Karpas-422 (cell line): ENCODE data around the gene ZNF496. TPM values are rescaled to one million over a fixed set of nuclear protein-coding genes. Genes with fewer than 3 reads are reported as not detected.

Experiments used
- DNase-seq: peaks from one replicate; pipeline ENCODE4 v3.0.0-alpha.2; 2015
- H2AFZ ChIP-seq: fragments of 200-600 bp; sonication (generic); 2 replicates; pipeline ENCODE4 v1.6.1; 2014; ENCODE audit warnings: antibody characterized with exemption, low read length, mixed read lengths
- H3K27ac ChIP-seq: fragments of 200-600 bp; sonication (generic); 2 replicates; pipeline ENCODE4 v1.5.1; 2014; ENCODE audit warnings: mild to moderate bottlenecking, low read length, moderate library complexity
- H3K27me3 ChIP-seq: fragments of 200-600 bp; sonication (generic); 2 replicates; pipeline ENCODE4 v1.6.1; 2014; ENCODE audit warnings: low read length, mixed read lengths
- H3K36me3 ChIP-seq: fragments of 200-600 bp; sonication (generic); 2 replicates; pipeline ENCODE4 v1.6.1; 2014; ENCODE audit warnings: low read length, mixed read lengths; ENCODE audit not compliant: insufficient read depth
- H3K4me1 ChIP-seq: fragments of 200-600 bp; sonication (generic); 2 replicates; pipeline ENCODE4 v1.6.1; 2014; ENCODE audit warnings: mild to moderate bottlenecking, low read length, mixed read lengths
- H3K4me2 ChIP-seq: fragments of 200-600 bp; sonication (generic); 2 replicates; pipeline ENCODE4 v1.6.1; 2014; ENCODE audit warnings: low read length, low read depth, mild to moderate bottlenecking; ENCODE audit not compliant: poor library complexity, severe bottlenecking
- H3K4me3 ChIP-seq: fragments of 200-600 bp; sonication (generic); 2 replicates; pipeline ENCODE4 v1.5.1; 2014; ENCODE audit warnings: mild to moderate bottlenecking, antibody characterized with exemption, low read length, mixed read lengths
- H3K79me2 ChIP-seq: fragments of 200-600 bp; sonication (generic); 2 replicates; pipeline ENCODE4 v1.6.1; 2014; ENCODE audit warnings: mild to moderate bottlenecking, low read length, mixed read lengths
- H3K9ac ChIP-seq: fragments of 200-600 bp; sonication (generic); 2 replicates; pipeline ENCODE4 v1.6.0; 2014; ENCODE audit warnings: low read length
- H3K9me2 ChIP-seq: fragments of 200-600 bp; sonication (generic), shearing (Covaris generic); replicated peaks from 2 replicates; pipeline ENCODE4 v1.6.0; 2014; ENCODE audit warnings: mild to moderate bottlenecking, low read length, moderate library complexity; ENCODE audit not compliant: insufficient read depth
- H3K9me3 ChIP-seq: fragments of 300-700, 200-600 bp; sonication (generic); 2 replicates; pipeline ENCODE4 v1.6.1; 2014; ENCODE audit warnings: low read length, mixed read lengths
- H4K20me1 ChIP-seq: fragments of 200-600 bp; sonication (generic); 2 replicates; pipeline ENCODE4 v1.6.1; 2014; ENCODE audit warnings: mild to moderate bottlenecking, antibody characterized with exemption, low read length, low read depth; ENCODE audit not compliant: insufficient read depth
- total RNA-seq: library from RNA; depleted of rRNA; stranded (reverse); fragments of >200 nt; shearing (Covaris generic); gene quantifications from 2 replicates; pipeline ENCODE4 v1.2.3, GENCODE V29; 2014; ENCODE audit warnings: low replicate concordance

Gene ZNF496
- total RNA-seq, 1 experiment from 2014 or later, result 28.6 TPM

- no peak overlapping the region for H2AFZ ChIP-seq
- DNase-seq, result no peak
- H3K27me3 ChIP-seq, result no peaks in the 10 kb centered on the region
- H3K79me2 ChIP-seq, result peaks cover 61% of the 10 kb centered on the region
- H3K9me2 ChIP-seq, result no peaks in the 10 kb centered on the region
- no peak overlapping the region for H3K4me2 ChIP-seq
- no peak overlapping the region for H3K4me3 ChIP-seq
- peaks cover 29% of the 10 kb centered on the region for H3K36me3 ChIP-seq
- no peaks in the 10 kb centered on the region for H3K9me3 ChIP-seq
- peaks cover 22% of the 10 kb centered on the region for H3K4me1 ChIP-seq
- no peak overlapping the region for H3K27ac ChIP-seq
- no peak overlapping the region for H3K9ac ChIP-seq
- H4K20me1 ChIP-seq, result peaks cover 54% of the 10 kb centered on the region
These were observed 4.2 kb upstream of the ZNF496 start for GRCh38 chr1:247335882-247336281.

GRCh38 chr1:247334378-247335133 lies 2.9 kb upstream of the ZNF496 start:
- no peaks in the 10 kb centered on the region for H3K9me2 ChIP-seq
- H3K4me2 ChIP-seq, result peak overlapping the region; percentile 86
- no peaks in the 10 kb centered on the region for H3K9me3 ChIP-seq
- peaks cover 30% of the 10 kb centered on the region for H3K4me1 ChIP-seq
- H2AFZ ChIP-seq, result no peak overlapping the region
- peaks cover 74% of the 10 kb centered on the region for H3K79me2 ChIP-seq
- H3K9ac ChIP-seq, result no peak overlapping the region
- DNase-seq, result no peak
- H4K20me1 ChIP-seq, result peaks cover 58% of the 10 kb centered on the region
- H3K36me3 ChIP-seq, result peaks cover 24% of the 10 kb centered on the region
- no peak overlapping the region for H3K4me3 ChIP-seq
- H3K27ac ChIP-seq, result no peak overlapping the region
- H3K27me3 ChIP-seq, result no peaks in the 10 kb centered on the region

- peak overlapping the region; percentile 61; the same call in 1 of the 2 replicates for H3K27ac ChIP-seq
- peaks cover 92% of the 10 kb centered on the region for H3K79me2 ChIP-seq
- peak overlapping the region; percentile 86 for H3K4me2 ChIP-seq
- peak overlapping the region; percentile 98 for H3K9ac ChIP-seq
- peaks cover 32% of the 10 kb centered on the region for H3K36me3 ChIP-seq
- H3K9me3 ChIP-seq, result no peaks in the 10 kb centered on the region
- H3K27me3 ChIP-seq, result no peaks in the 10 kb centered on the region
- H3K4me1 ChIP-seq, result peaks cover 30% of the 10 kb centered on the region
- no peak for DNase-seq
- H2AFZ ChIP-seq, result peak overlapping the region; percentile 54; the same call in 1 of the 2 replicates
- no peaks in the 10 kb centered on the region for H3K9me2 ChIP-seq
- peaks cover 43% of the 10 kb centered on the region for H4K20me1 ChIP-seq
- peak overlapping the region; percentile 96 for H3K4me3 ChIP-seq
These were observed 1.1 kb upstream of the ZNF496 start for GRCh38 chr1:247332623-247333361.

- peak; percentile 88 for DNase-seq
- Histone ChIP-seq H4K20me1 (peaks cover 37% of the 10 kb centered on the region), H3K9me3 (no peaks in the 10 kb centered on the region), H3K4me3 (peak overlapping the region; percentile 96), H3K9me2 (no peaks in the 10 kb centered on the region), H3K4me2 (peak overlapping the region; percentile 86), H2AFZ (peak overlapping the region; percentile 54; the same call in 1 of the 2 replicates), H3K27me3 (no peaks in the 10 kb centered on the region), H3K36me3 (peaks cover 34% of the 10 kb centered on the region), H3K4me1 (peaks cover 30% of the 10 kb centered on the region), H3K27ac (peak overlapping the region; percentile 61; the same call in 1 of the 2 replicates), H3K9ac (peak overlapping the region; percentile 98), H3K79me2 (peaks cover 91% of the 10 kb centered on the region)
These were observed 552 bp upstream of the ZNF496 start for GRCh38 chr1:247332215-247332622.

- peak overlapping the region; percentile 98 for H3K9ac ChIP-seq
- peaks cover 81% of the 10 kb centered on the region for H3K79me2 ChIP-seq
- H3K4me2 ChIP-seq, result peak overlapping the region; percentile 84
- peaks cover 30% of the 10 kb centered on the region for H3K4me1 ChIP-seq
- no peaks in the 10 kb centered on the region for H3K9me2 ChIP-seq
- peak overlapping the region; percentile 59 for H3K27ac ChIP-seq
- peaks cover 26% of the 10 kb centered on the region for H3K36me3 ChIP-seq
- no peaks in the 10 kb centered on the region for H3K9me3 ChIP-seq
- peak; percentile 91 for DNase-seq
- 0 out of 2 replicates have a peak overlapping the region, but pooled peaks have one; percentile 59 for H2AFZ ChIP-seq
- no peaks in the 10 kb centered on the region for H3K27me3 ChIP-seq
- peak overlapping the region; percentile 96 for H3K4me3 ChIP-seq
- peaks cover 27% of the 10 kb centered on the region for H4K20me1 ChIP-seq
These were observed 519 bp downstream of the ZNF496 start for GRCh38 chr1:247331172-247331524.

GRCh38 chr1:247330548-247331171 lies 1.0 kb downstream of the ZNF496 start:
- H3K4me1 ChIP-seq, result peaks cover 30% of the 10 kb centered on the region
- H4K20me1 ChIP-seq, result peaks cover 26% of the 10 kb centered on the region
- H3K9ac ChIP-seq, result peak overlapping the region; percentile 98
- peak overlapping the region; percentile 84 for H3K4me2 ChIP-seq
- H3K79me2 ChIP-seq, result peaks cover 79% of the 10 kb centered on the region
- peaks cover 26% of the 10 kb centered on the region for H3K36me3 ChIP-seq
- H2AFZ ChIP-seq, result 0 out of 2 replicates have a peak overlapping the region, but pooled peaks have one; percentile 59
- H3K27me3 ChIP-seq, result no peaks in the 10 kb centered on the region
- no peak overlapping the region for H3K27ac ChIP-seq
- H3K9me2 ChIP-seq, result no peaks in the 10 kb centered on the region
- no peaks in the 10 kb centered on the region for H3K9me3 ChIP-seq
- peak overlapping the region; percentile 96 for H3K4me3 ChIP-seq
- no peak for DNase-seq

GRCh38 chr1:247329097-247329617 lies 2.5 kb downstream of the ZNF496 start:
- Histone ChIP-seq H3K4me2 (no peak overlapping the region), H3K9ac (no peak overlapping the region), H3K4me3 (no peak overlapping the region), H3K27me3 (no peaks in the 10 kb centered on the region), H4K20me1 (peaks cover 12% of the 10 kb centered on the region), H2AFZ (no peak overlapping the region), H3K4me1 (peaks cover 27% of the 10 kb centered on the region), H3K36me3 (peaks cover 36% of the 10 kb centered on the region), H3K9me3 (no peaks in the 10 kb centered on the region), H3K27ac (no peak overlapping the region), H3K9me2 (no peaks in the 10 kb centered on the region), H3K79me2 (peaks cover 67% of the 10 kb centered on the region)
- DNase-seq, result no peak
